Neuronal stem cell (in vitro differentiated cells): ENCODE data around the gene MAP3K9.

Experiments used
- DNase-seq: peaks from one replicate; pipeline ENCODE4 v3.0.0-alpha.2; 2013; ENCODE audit warnings: low spot score
- H2AFZ ChIP-seq: one replicate; pipeline ENCODE4 v1.6.1; 2013; ENCODE audit warnings: mild to moderate bottlenecking, low read length, inconsistent platforms
- H2AK5ac ChIP-seq: 2 replicates; pipeline ENCODE4 v1.6.1; 2013; ENCODE audit warnings: low read depth, mild to moderate bottlenecking, inconsistent platforms, low read length, moderate library complexity, mixed read lengths
- H2BK120ac ChIP-seq: 2 replicates; pipeline ENCODE4 v1.6.1; 2013; ENCODE audit warnings: low read depth, mild to moderate bottlenecking, inconsistent platforms, low read length, moderate library complexity, mixed read lengths
- H2BK12ac ChIP-seq: one replicate; pipeline ENCODE4 v1.6.1; 2013; ENCODE audit warnings: low read length, inconsistent platforms
- H2BK15ac ChIP-seq: 2 replicates; pipeline ENCODE4 v1.6.1; 2013; ENCODE audit warnings: mild to moderate bottlenecking, low read length, inconsistent platforms, mixed read lengths
- H2BK5ac ChIP-seq: one replicate; pipeline ENCODE4 v1.6.1; 2013; ENCODE audit warnings: inconsistent platforms, mild to moderate bottlenecking, low read length, moderate library complexity
- H3K14ac ChIP-seq: one replicate; pipeline ENCODE4 v1.6.1; 2013; ENCODE audit warnings: low read length, inconsistent platforms
- H3K18ac ChIP-seq: 2 replicates; pipeline ENCODE4 v1.6.1; 2013; ENCODE audit warnings: low read length, inconsistent platforms
- H3K23ac ChIP-seq: 2 replicates; pipeline ENCODE4 v1.6.1; 2013; ENCODE audit warnings: low read depth, mild to moderate bottlenecking, mixed read lengths, low read length, inconsistent platforms; ENCODE audit not compliant: poor library complexity
- H3K27ac ChIP-seq: replicated peaks from 3 replicates; pipeline ENCODE4 v1.5.1; 2013; ENCODE audit warnings: low read length, inconsistent platforms
- H3K27me3 ChIP-seq, 3 experiments: 2 replicates each; pipeline ENCODE4 v1.6.1; 2013; ENCODE audit warnings: low read length in 3 of 3, mild to moderate bottlenecking in 2 of 3, inconsistent platforms in 1 of 3, low read depth in 1 of 3, mixed read lengths in 1 of 3, moderate library complexity in 1 of 3; ENCODE audit not compliant: control insufficient read depth in 3 of 3, insufficient read depth in 3 of 3
- H3K36me3 ChIP-seq, 2 donors: replicated peaks in 1 of 2; 2 replicates each; pipeline ENCODE4 v1.6.1; 2013; ENCODE audit warnings: low read length in 2 of 2; ENCODE audit not compliant: control insufficient read depth in 2 of 2, insufficient read depth in 2 of 2
- H3K4ac ChIP-seq: 2 replicates; pipeline ENCODE4 v1.6.1; 2013; ENCODE audit warnings: inconsistent platforms, mild to moderate bottlenecking, low read length, moderate library complexity
- H3K4me1 ChIP-seq, 2 donors: 1 replicate in 1 of 2; 2 replicates in 1 of 2; pipeline ENCODE4 v1.6.1; 2013; ENCODE audit warnings: low read length in 2 of 2, low read depth in 1 of 2; ENCODE audit not compliant: control insufficient read depth in 2 of 2, insufficient read depth in 1 of 2
- H3K4me2 ChIP-seq: one replicate; pipeline ENCODE4 v1.6.1; 2013; ENCODE audit warnings: mild to moderate bottlenecking, low read length, inconsistent platforms; ENCODE audit not compliant: insufficient read depth, poor library complexity, severe bottlenecking
- H3K4me3 ChIP-seq, 2 donors: 2 replicates each; pipeline ENCODE4 v1.5.1; 2013; ENCODE audit warnings: low read length in 2 of 2, mild to moderate bottlenecking in 2 of 2, inconsistent platforms in 1 of 2, moderate library complexity in 1 of 2
- H3K79me1 ChIP-seq: one replicate; pipeline ENCODE4 v1.6.1; 2013; ENCODE audit warnings: low read depth, mild to moderate bottlenecking, inconsistent platforms, low read length, moderate library complexity
- H3K9ac ChIP-seq: one replicate; pipeline ENCODE4 v1.6.1; 2013; ENCODE audit warnings: mild to moderate bottlenecking, low read depth, low read length, inconsistent platforms; ENCODE audit not compliant: poor library complexity
- H3K9me3 ChIP-seq, 2 donors: replicated peaks in 1 of 2; 2 replicates each; pipeline versions ENCODE3 to v1.6.1; 2013; ENCODE audit warnings: low read length in 2 of 2, mild to moderate bottlenecking in 2 of 2, inconsistent platforms in 1 of 2, low read depth in 1 of 2, mixed read lengths in 1 of 2, moderate library complexity in 1 of 2; ENCODE audit not compliant: control insufficient read depth in 2 of 2, insufficient read depth in 1 of 2
- H4K8ac ChIP-seq: one replicate; pipeline ENCODE4 v1.6.1; 2013; ENCODE audit warnings: low read depth, mild to moderate bottlenecking, inconsistent platforms, low read length, moderate library complexity
- H4K91ac ChIP-seq: one replicate; pipeline ENCODE4 v1.6.1; 2013; ENCODE audit warnings: low read length, low read depth, mild to moderate bottlenecking, inconsistent platforms; ENCODE audit not compliant: poor library complexity
- WGBS, 2 donors: extraction: QIAGEN DNeasy Blood & Tissue Kit; methylation state at CpG; one replicate each; pipeline ENCODE4 v1.1.7; 2013; ENCODE audit warnings: missing lambda C conversion rate in 2 of 2, mixed read lengths in 1 of 2; ENCODE audit not compliant: insufficient read length in 2 of 2, insufficient replicate concordance in 1 of 2; ENCODE audit errors: extremely low coverage in 2 of 2; 5-methylcytosine and 5-hydroxymethylcytosine counted together

Gene MAP3K9

GRCh38 chr14:70702161-70702560 is 107.2 kb downstream of the MAP3K9 start:
- Histone ChIP-seq H3K18ac (no peak overlapping the region), H3K23ac (no peak overlapping the region), H3K9me3 (no peaks in the 10 kb centered on the region), H2BK120ac (no peak overlapping the region), H2BK12ac (no peak overlapping the region), H3K27ac (no peak overlapping the region), H3K4me3 (no peak overlapping the region), H3K14ac (no peak overlapping the region), H3K27me3 (peaks cover 0 to 8% (median 0%) of the 10 kb centered on the region in 3 experiments), H2AFZ (no peak overlapping the region), H3K36me3 (no peaks in the 10 kb centered on the region), H3K4ac (no peak overlapping the region), H3K4me2 (no peak overlapping the region), H2BK5ac (no peak overlapping the region), H2AK5ac (no peak overlapping the region), H2BK15ac (no peak overlapping the region), H4K8ac (no peak overlapping the region), H3K9ac (no peak overlapping the region), H3K4me1 (peaks cover 3 to 4% of the 10 kb centered on the region in 2 donors), H4K91ac (no peak overlapping the region), H3K79me1 (no peaks in the 10 kb centered on the region)
- no CpG with 5 or more reads among the region's 3 CpGs for WGBS, 2 donors
- no peak for DNase-seq

GRCh38 chr14:70701610-70702009 is 107.7 kb downstream of the MAP3K9 start:
- Histone ChIP-seq H3K9me3 (no peaks in the 10 kb centered on the region), H2BK120ac (no peak overlapping the region), H2BK12ac (no peak overlapping the region), H4K91ac (no peak overlapping the region), H3K18ac (no peak overlapping the region), H3K4me1 (peaks cover 3 to 4% of the 10 kb centered on the region in 2 donors), H3K4me3 (no peak overlapping the region), H3K27me3 (peaks cover 0 to 8% (median 0%) of the 10 kb centered on the region in 3 experiments), H3K4me2 (no peak overlapping the region), H3K14ac (no peak overlapping the region), H2AK5ac (no peak overlapping the region), H3K4ac (no peak overlapping the region), H2AFZ (peak overlapping the region; percentile 39), H3K36me3 (no peaks in the 10 kb centered on the region), H3K79me1 (no peaks in the 10 kb centered on the region), H3K9ac (no peak overlapping the region), H2BK5ac (no peak overlapping the region), H2BK15ac (no peak overlapping the region), H3K23ac (no peak overlapping the region), H4K8ac (no peak overlapping the region), H3K27ac (no peak overlapping the region)
- DNase-seq: no peak

DNA sequence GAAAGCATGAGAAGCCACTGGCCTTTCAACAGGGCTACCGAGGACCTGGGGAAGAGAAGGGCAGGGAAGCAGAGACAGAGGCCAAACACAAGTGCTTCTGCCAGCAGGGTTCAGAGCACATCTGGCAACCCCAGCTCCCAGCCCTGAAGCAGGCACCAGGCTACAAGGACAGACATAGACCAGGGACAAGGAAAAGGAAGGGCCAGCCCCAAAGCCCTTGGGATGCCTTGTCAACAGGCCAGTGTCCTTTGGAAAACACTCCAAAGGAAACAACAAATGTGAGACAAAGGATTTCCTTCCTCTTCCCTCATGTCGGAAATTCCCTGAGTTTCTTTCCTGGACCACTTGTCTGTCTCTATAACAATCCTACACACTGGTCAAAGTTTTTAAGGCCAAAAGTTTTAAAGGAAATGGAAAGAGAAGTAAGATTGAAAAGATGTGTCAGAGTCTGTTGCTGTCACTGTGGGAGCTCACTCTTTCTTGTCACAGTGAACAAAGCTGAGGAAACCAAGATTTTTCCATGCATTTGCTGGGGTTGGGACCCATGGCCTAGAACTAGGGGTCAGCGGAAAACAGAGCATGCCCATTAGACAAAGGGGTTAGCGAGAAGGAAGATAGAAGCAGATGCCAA is 108.2 kb downstream of the MAP3K9 start:
- no peak overlapping the region for H2BK120ac ChIP-seq
- H2BK12ac ChIP-seq: no peak overlapping the region
- H3K79me1 ChIP-seq: no peaks in the 10 kb centered on the region
- H3K4me2 ChIP-seq: no peak overlapping the region
- no peak overlapping the region for H3K14ac ChIP-seq
- no peaks in the 10 kb centered on the region for H3K36me3 ChIP-seq
- no peak overlapping the region for H3K4ac ChIP-seq
- no peak overlapping the region for H3K18ac ChIP-seq
- no peak overlapping the region for H2BK15ac ChIP-seq
- no peak overlapping the region for H4K91ac ChIP-seq
- no peak overlapping the region for H3K9ac ChIP-seq
- no peak overlapping the region for H2AK5ac ChIP-seq
- no peak for DNase-seq
- no CpG with 5 or more reads among the region's 4 CpGs for WGBS, 2 donors
- H2AFZ ChIP-seq: peak overlapping the region; percentile 39
- peaks cover 0 to 8% (median 0%) of the 10 kb centered on the region in 3 experiments for H3K27me3 ChIP-seq
- no peaks in the 10 kb centered on the region for H3K9me3 ChIP-seq
- peaks cover 2 to 3% of the 10 kb centered on the region in 2 donors for H3K4me1 ChIP-seq
- H3K23ac ChIP-seq: no peak overlapping the region
- H3K4me3 ChIP-seq: no peak overlapping the region
- H3K27ac ChIP-seq: no peak overlapping the region
- H4K8ac ChIP-seq: no peak overlapping the region
- H2BK5ac ChIP-seq: no peak overlapping the region

GRCh38 chr14:70699646-70700045 is 109.7 kb downstream of the MAP3K9 start:
- no peak overlapping the region for H3K9ac ChIP-seq
- H2BK120ac ChIP-seq: no peak overlapping the region
- no peak overlapping the region for H3K27ac ChIP-seq
- no peaks in the 10 kb centered on the region for H3K9me3 ChIP-seq
- H2BK15ac ChIP-seq: no peak overlapping the region
- no peak overlapping the region for H3K4me3 ChIP-seq
- no peak overlapping the region for H4K91ac ChIP-seq
- no peaks in the 10 kb centered on the region for H3K36me3 ChIP-seq
- no peak overlapping the region for H3K4ac ChIP-seq
- WGBS, 2 donors: no CpG with 5 or more reads among the region's 5 CpGs
- no peak overlapping the region for H3K14ac ChIP-seq
- no peak overlapping the region for H2AFZ ChIP-seq
- H4K8ac ChIP-seq: no peak overlapping the region
- no peak overlapping the region for H2BK5ac ChIP-seq
- no peaks in the 10 kb centered on the region for H3K79me1 ChIP-seq
- H2AK5ac ChIP-seq: no peak overlapping the region
- peaks cover 0 to 8% (median 0%) of the 10 kb centered on the region in 3 experiments for H3K27me3 ChIP-seq
- no peak overlapping the region for H2BK12ac ChIP-seq
- no peak overlapping the region for H3K4me2 ChIP-seq
- no peak for DNase-seq
- H3K18ac ChIP-seq: no peak overlapping the region
- H3K4me1 ChIP-seq: peaks cover 0 to 3% of the 10 kb centered on the region in 2 donors
- H3K23ac ChIP-seq: no peak overlapping the region
